Neuronal stem cell (in vitro differentiated cells): ENCODE measurements around the gene ATF1.
"Not testable (repeated sequence)": the region's sequence is repeated elsewhere in the genome, so short reads cannot be mapped to it uniquely, and the experiment has no call there.

ENCODE experiments used
- DNase-seq: peaks from one replicate; pipeline ENCODE4 v3.0.0-alpha.2; 2013; ENCODE audit warnings: low spot score
- H2AFZ ChIP-seq: one replicate; pipeline ENCODE4 v1.6.1; 2013; ENCODE audit warnings: mild to moderate bottlenecking, low read length, inconsistent platforms
- H2AK5ac ChIP-seq: 2 replicates; pipeline ENCODE4 v1.6.1; 2013; ENCODE audit warnings: low read depth, mild to moderate bottlenecking, inconsistent platforms, low read length, moderate library complexity, mixed read lengths
- H2BK120ac ChIP-seq: 2 replicates; pipeline ENCODE4 v1.6.1; 2013; ENCODE audit warnings: low read depth, mild to moderate bottlenecking, inconsistent platforms, low read length, moderate library complexity, mixed read lengths
- H2BK12ac ChIP-seq: one replicate; pipeline ENCODE4 v1.6.1; 2013; ENCODE audit warnings: low read length, inconsistent platforms
- H2BK15ac ChIP-seq: 2 replicates; pipeline ENCODE4 v1.6.1; 2013; ENCODE audit warnings: mild to moderate bottlenecking, low read length, inconsistent platforms, mixed read lengths
- H2BK5ac ChIP-seq: one replicate; pipeline ENCODE4 v1.6.1; 2013; ENCODE audit warnings: inconsistent platforms, mild to moderate bottlenecking, low read length, moderate library complexity
- H3K14ac ChIP-seq: one replicate; pipeline ENCODE4 v1.6.1; 2013; ENCODE audit warnings: low read length, inconsistent platforms
- H3K18ac ChIP-seq: 2 replicates; pipeline ENCODE4 v1.6.1; 2013; ENCODE audit warnings: low read length, inconsistent platforms
- H3K23ac ChIP-seq: 2 replicates; pipeline ENCODE4 v1.6.1; 2013; ENCODE audit warnings: low read depth, mild to moderate bottlenecking, mixed read lengths, low read length, inconsistent platforms; ENCODE audit not compliant: poor library complexity
- H3K27ac ChIP-seq: replicated peaks from 3 replicates; pipeline ENCODE4 v1.5.1; 2013; ENCODE audit warnings: low read length, inconsistent platforms
- H3K27me3 ChIP-seq, 3 experiments: 2 replicates each; pipeline ENCODE4 v1.6.1; 2013; ENCODE audit warnings: low read length in 3 of 3, mild to moderate bottlenecking in 2 of 3, inconsistent platforms in 1 of 3, low read depth in 1 of 3, mixed read lengths in 1 of 3, moderate library complexity in 1 of 3; ENCODE audit not compliant: control insufficient read depth in 3 of 3, insufficient read depth in 3 of 3
- H3K36me3 ChIP-seq, 2 donors: replicated peaks in 1 of 2; 2 replicates each; pipeline ENCODE4 v1.6.1; 2013; ENCODE audit warnings: low read length in 2 of 2; ENCODE audit not compliant: control insufficient read depth in 2 of 2, insufficient read depth in 2 of 2
- H3K4ac ChIP-seq: 2 replicates; pipeline ENCODE4 v1.6.1; 2013; ENCODE audit warnings: inconsistent platforms, mild to moderate bottlenecking, low read length, moderate library complexity
- H3K4me1 ChIP-seq, 2 donors: 1 replicate in 1 of 2; 2 replicates in 1 of 2; pipeline ENCODE4 v1.6.1; 2013; ENCODE audit warnings: low read length in 2 of 2, low read depth in 1 of 2; ENCODE audit not compliant: control insufficient read depth in 2 of 2, insufficient read depth in 1 of 2
- H3K4me2 ChIP-seq: one replicate; pipeline ENCODE4 v1.6.1; 2013; ENCODE audit warnings: mild to moderate bottlenecking, low read length, inconsistent platforms; ENCODE audit not compliant: insufficient read depth, poor library complexity, severe bottlenecking
- H3K4me3 ChIP-seq, 2 donors: 2 replicates each; pipeline ENCODE4 v1.5.1; 2013; ENCODE audit warnings: low read length in 2 of 2, mild to moderate bottlenecking in 2 of 2, inconsistent platforms in 1 of 2, moderate library complexity in 1 of 2
- H3K79me1 ChIP-seq: one replicate; pipeline ENCODE4 v1.6.1; 2013; ENCODE audit warnings: low read depth, mild to moderate bottlenecking, inconsistent platforms, low read length, moderate library complexity
- H3K9ac ChIP-seq: one replicate; pipeline ENCODE4 v1.6.1; 2013; ENCODE audit warnings: mild to moderate bottlenecking, low read depth, low read length, inconsistent platforms; ENCODE audit not compliant: poor library complexity
- H3K9me3 ChIP-seq, 2 donors: replicated peaks in 1 of 2; 2 replicates each; pipeline versions ENCODE3 to v1.6.1; 2013; ENCODE audit warnings: low read length in 2 of 2, mild to moderate bottlenecking in 2 of 2, inconsistent platforms in 1 of 2, low read depth in 1 of 2, mixed read lengths in 1 of 2, moderate library complexity in 1 of 2; ENCODE audit not compliant: control insufficient read depth in 2 of 2, insufficient read depth in 1 of 2
- H4K8ac ChIP-seq: one replicate; pipeline ENCODE4 v1.6.1; 2013; ENCODE audit warnings: low read depth, mild to moderate bottlenecking, inconsistent platforms, low read length, moderate library complexity
- H4K91ac ChIP-seq: one replicate; pipeline ENCODE4 v1.6.1; 2013; ENCODE audit warnings: low read length, low read depth, mild to moderate bottlenecking, inconsistent platforms; ENCODE audit not compliant: poor library complexity
- WGBS, 2 donors: extraction: QIAGEN DNeasy Blood & Tissue Kit; methylation state at CpG; one replicate each; pipeline ENCODE4 v1.1.7; 2013; ENCODE audit warnings: missing lambda C conversion rate in 2 of 2, mixed read lengths in 1 of 2; ENCODE audit not compliant: insufficient read length in 2 of 2, insufficient replicate concordance in 1 of 2; ENCODE audit errors: extremely low coverage in 2 of 2; 5-methylcytosine and 5-hydroxymethylcytosine counted together

Gene ATF1

GRCh38 chr12:50842637-50843493 lies 79.0 kb downstream of the ATF1 start, which contains the start of gene TMPRSS12:
TSS of gene TMPRSS12 (plus strand) at chr12:50842926. CDS start at chr12:50842965, 39 bp downstream.
- H2AK5ac ChIP-seq = peak within 1 kb of the TSS; percentile 46
- H3K14ac ChIP-seq = peak within 1 kb of the TSS; percentile 5
- peak within 1 kb of the TSS; percentile 23 for H2AFZ ChIP-seq
- peak within 1 kb of the TSS; percentile 92 for H2BK12ac ChIP-seq
- no peak within 1 kb of the TSS for H3K4me3 ChIP-seq
- H3K27me3 ChIP-seq = no peaks in the 10 kb centered on the region
- no peak for DNase-seq
- H3K4me2 ChIP-seq = no peak within 1 kb of the TSS
- H3K4ac ChIP-seq = peak within 1 kb of the TSS; percentile 90
- no peaks in the 10 kb centered on the region for H3K4me1 ChIP-seq
- H3K18ac ChIP-seq = peak within 1 kb of the TSS; percentile 77
- H3K36me3 ChIP-seq = no peaks in the 10 kb centered on the region
- peak within 1 kb of the TSS; percentile 58 for H2BK15ac ChIP-seq
- peak within 1 kb of the TSS; percentile 76 for H4K8ac ChIP-seq
- H2BK120ac ChIP-seq = no peak within 1 kb of the TSS
- no peak within 1 kb of the TSS for H3K27ac ChIP-seq
- no peak within 1 kb of the TSS for H4K91ac ChIP-seq
- no peak within 1 kb of the TSS for H2BK5ac ChIP-seq
- H3K79me1 ChIP-seq = peaks cover 1% of the 10 kb centered on the region
- no peak within 1 kb of the TSS for H3K9ac ChIP-seq
- no CpG with 5 or more reads among the region's 36 CpGs for WGBS, 2 donors
- H3K9me3 ChIP-seq = peaks cover 0 to 3% of the 10 kb centered on the region in 2 donors
- peak within 1 kb of the TSS; percentile 1 for H3K23ac ChIP-seq

DNA sequence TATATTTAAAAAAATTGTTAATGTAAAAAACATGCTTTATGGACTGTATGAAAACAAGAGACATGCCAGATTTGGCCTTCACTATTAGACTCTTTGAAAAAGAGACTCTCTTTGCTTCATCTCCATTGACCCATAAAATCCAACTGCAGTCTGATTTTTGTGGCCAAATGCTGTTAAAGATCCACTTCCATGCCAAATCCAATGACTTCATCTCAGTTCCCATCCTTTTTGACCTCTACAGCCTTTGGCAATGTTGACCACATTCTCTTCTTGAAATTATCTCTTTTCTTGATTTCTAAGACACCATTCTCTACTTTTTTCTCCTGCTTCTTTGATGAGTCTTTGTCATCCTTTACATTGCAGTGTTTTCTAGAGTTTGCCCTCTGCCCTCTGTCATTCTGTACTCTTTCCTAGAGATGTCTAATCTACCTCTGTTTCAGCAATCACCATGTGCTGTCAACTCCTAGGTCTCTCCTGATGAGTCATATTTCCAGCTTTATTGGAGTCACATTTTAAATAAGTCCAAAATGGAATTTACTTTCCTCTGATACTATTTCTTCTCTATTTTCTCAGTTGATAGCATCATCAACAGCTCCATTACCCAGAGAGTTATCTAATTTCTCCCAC lies 81.2 kb downstream of the ATF1 start:
- H3K18ac ChIP-seq = no peak overlapping the region
- H3K4me1 ChIP-seq = no peaks in the 10 kb centered on the region
- no peak overlapping the region for H3K14ac ChIP-seq
- H2AFZ ChIP-seq = no peak overlapping the region
- no peak overlapping the region for H3K23ac ChIP-seq
- no peak overlapping the region for H2AK5ac ChIP-seq
- H3K36me3 ChIP-seq = no peaks in the 10 kb centered on the region
- H3K79me1 ChIP-seq = peaks cover 1% of the 10 kb centered on the region
- H2BK5ac ChIP-seq = no peak overlapping the region
- no peaks in the 10 kb centered on the region for H3K27me3 ChIP-seq
- H2BK15ac ChIP-seq = no peak overlapping the region
- no peak overlapping the region for H2BK12ac ChIP-seq
- H4K91ac ChIP-seq = no peak overlapping the region
- H3K4ac ChIP-seq = no peak overlapping the region
- H4K8ac ChIP-seq = no peak overlapping the region
- no peak for DNase-seq
- H3K4me3 ChIP-seq = no peak overlapping the region
- H3K9me3 ChIP-seq = peaks cover 0 to 3% of the 10 kb centered on the region in 2 donors
- H3K4me2 ChIP-seq = no peak overlapping the region
- H3K9ac ChIP-seq = no peak overlapping the region
- no peak overlapping the region for H3K27ac ChIP-seq
- H2BK120ac ChIP-seq = no peak overlapping the region

- no peak for DNase-seq
- Histone ChIP-seq H3K27me3 (peaks cover 0 to 2% (median 0%) of the 10 kb centered on the region in 3 experiments), H3K4me2 (no peak overlapping the region), H2BK5ac (no peak overlapping the region), H3K4me3 (no peak overlapping the region), H2BK15ac (no peak overlapping the region), H2BK12ac (no peak overlapping the region), H3K18ac (no peak overlapping the region), H3K9ac (no peak overlapping the region), H4K91ac (no peak overlapping the region), H4K8ac (no peak overlapping the region), H3K27ac (no peak overlapping the region), H3K9me3 (peaks cover 0 to 2% of the 10 kb centered on the region in 2 donors), H3K4me1 (no peaks in the 10 kb centered on the region), H3K14ac (no peak overlapping the region), H2BK120ac (no peak overlapping the region), H2AFZ (no peak overlapping the region), H2AK5ac (no peak overlapping the region), H3K36me3 (no peaks in the 10 kb centered on the region), H3K79me1 (peaks cover 2% of the 10 kb centered on the region), H3K4ac (no peak overlapping the region), H3K23ac (no peak overlapping the region)
- WGBS, 2 donors = no CpG with 5 or more reads among the region's 2 CpGs
Observed at GRCh38 chr12:50848963-50849362, 85.1 kb downstream of the ATF1 start.

DNA sequence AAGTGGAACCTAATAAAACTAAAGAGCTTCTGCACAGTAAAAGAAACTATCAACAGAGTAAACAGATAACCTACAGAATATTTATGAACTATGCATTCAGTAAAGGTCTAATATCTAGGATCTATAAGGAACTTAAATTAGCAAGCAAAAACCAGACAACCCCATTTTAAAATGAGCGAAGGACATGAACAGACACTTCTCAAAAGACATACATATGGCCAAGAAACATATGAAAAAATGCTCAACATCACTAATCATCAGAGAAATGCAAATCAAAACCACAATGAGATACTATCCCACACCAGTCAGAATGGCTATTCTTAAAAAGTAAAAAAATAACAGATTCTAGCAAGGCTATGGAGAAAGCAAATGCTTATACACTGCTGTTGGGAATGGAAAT lies 91.3 kb downstream of the ATF1 start:
- H2BK120ac ChIP-seq, H2BK12ac ChIP-seq, H2AK5ac ChIP-seq, H4K8ac ChIP-seq, H3K79me1 ChIP-seq, H4K91ac ChIP-seq, H2BK5ac ChIP-seq, H3K14ac ChIP-seq, H3K4me1 ChIP-seq, H3K9ac ChIP-seq, H3K23ac ChIP-seq, H2BK15ac ChIP-seq, H3K4me2 ChIP-seq, H3K27me3 ChIP-seq, H3K4ac ChIP-seq, H3K4me3 ChIP-seq, H3K18ac ChIP-seq, DNase-seq, H3K27ac ChIP-seq, H3K36me3 ChIP-seq, H2AFZ ChIP-seq, H3K9me3 ChIP-seq: not testable (repeated sequence)
- WGBS, 2 donors = no CpG with 5 or more reads among the region's 1 CpG
